ENCODE measurements around the gene FREY1.

DNA sequence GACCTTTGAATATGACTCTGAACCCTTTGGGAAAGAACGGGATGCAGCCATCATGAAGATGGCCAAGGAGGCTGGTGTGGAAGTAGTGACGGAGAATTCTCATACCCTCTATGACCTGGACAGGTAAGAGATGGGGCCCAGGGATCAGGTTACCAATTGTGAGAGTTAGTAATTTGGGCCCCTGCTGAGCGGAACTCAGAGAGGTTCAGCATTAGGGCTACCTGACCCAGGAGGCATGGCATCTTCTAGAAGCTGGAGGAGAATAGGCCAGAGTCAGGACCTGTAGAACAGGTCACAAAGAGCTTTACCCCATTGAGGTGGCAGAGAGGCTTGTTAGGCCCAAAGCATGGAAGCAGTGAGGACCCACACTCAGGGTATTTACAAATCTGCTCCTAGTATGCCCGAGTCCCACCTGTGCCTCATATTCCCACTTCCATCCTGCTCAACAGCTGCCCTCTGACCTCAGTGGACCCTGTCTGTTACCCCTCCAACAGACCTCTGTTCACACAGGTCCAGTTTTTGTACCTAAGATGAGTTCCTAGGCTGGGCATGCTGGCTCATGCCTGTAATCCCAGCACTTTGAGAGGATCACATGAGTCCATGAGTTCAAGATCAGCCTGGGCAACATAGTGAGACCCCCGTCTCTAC is 48.2 kb downstream of the FREY1 start:
- TF ChIP-seq, protein P1, sequence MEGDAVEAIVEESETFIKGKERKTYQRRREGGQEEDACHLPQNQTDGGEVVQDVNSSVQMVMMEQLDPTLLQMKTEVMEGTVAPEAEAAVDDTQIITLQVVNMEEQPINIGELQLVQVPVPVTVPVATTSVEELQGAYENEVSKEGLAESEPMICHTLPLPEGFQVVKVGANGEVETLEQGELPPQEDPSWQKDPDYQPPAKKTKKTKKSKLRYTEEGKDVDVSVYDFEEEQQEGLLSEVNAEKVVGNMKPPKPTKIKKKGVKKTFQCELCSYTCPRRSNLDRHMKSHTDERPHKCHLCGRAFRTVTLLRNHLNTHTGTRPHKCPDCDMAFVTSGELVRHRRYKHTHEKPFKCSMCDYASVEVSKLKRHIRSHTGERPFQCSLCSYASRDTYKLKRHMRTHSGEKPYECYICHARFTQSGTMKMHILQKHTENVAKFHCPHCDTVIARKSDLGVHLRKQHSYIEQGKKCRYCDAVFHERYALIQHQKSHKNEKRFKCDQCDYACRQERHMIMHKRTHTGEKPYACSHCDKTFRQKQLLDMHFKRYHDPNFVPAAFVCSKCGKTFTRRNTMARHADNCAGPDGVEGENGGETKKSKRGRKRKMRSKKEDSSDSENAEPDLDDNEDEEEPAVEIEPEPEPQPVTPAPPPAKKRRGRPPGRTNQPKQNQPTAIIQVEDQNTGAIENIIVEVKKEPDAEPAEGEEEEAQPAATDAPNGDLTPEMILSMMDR (IDR thresholded peaks at IDR 0.05), result no peak
- TF ChIP-seq POLR2A (IDR thresholded peaks at IDR 0.05), result no peak
